Bronchial epithelial cell (primary cell): ENCODE results near the gene TMEM170B. TPM values are rescaled to one million over a fixed set of nuclear protein-coding genes. Genes with fewer than 3 reads are reported as not detected.

ENCODE experiments used
- DNase-seq: peaks from one replicate; pipeline ENCODE4 v3.0.0-alpha.2; 2010; ENCODE audit warnings: low read depth
- FAIRE-seq: peaks from 2 replicates; lab custom pipeline; 2011; peaks lifted over from hg19 to GRCh38; lab: Jason Lieb, UNC
- H3K27me3 ChIP-seq: 2 replicates; pipeline ENCODE4 v1.5.1; 2011; ENCODE audit warnings: low read length; ENCODE audit not compliant: control insufficient read depth, insufficient read depth
- H3K36me3 ChIP-seq: 2 replicates; pipeline ENCODE4 v1.5.1; 2011; ENCODE audit warnings: low read length; ENCODE audit not compliant: control insufficient read depth, insufficient read depth
- H3K4me3 ChIP-seq: 2 replicates; pipeline ENCODE4 v1.5.1; 2011; ENCODE audit warnings: mild to moderate bottlenecking, low read depth, low read length, control low read depth
- total RNA-seq: library from RNA; depleted of rRNA; stranded (reverse); fragments of >200 nt; gene quantifications from 2 replicates; pipeline ENCODE4 v1.2.1, GENCODE V29; 2014
- TF ChIP-seq, protein P1 (sequence below): IDR thresholded peaks from 2 replicates; pipeline ENCODE4 v1.5.1; 2011; ENCODE audit warnings: mild to moderate bottlenecking, moderate library complexity, low read length, control low read depth, inconsistent platforms; ENCODE audit not compliant: insufficient read depth, severe bottlenecking

Gene TMEM170B
- total RNA-seq, 1 donor from 2014 or later: under 0.01 TPM

- no peaks in the 10 kb centered on the region for H3K36me3 ChIP-seq
- no peaks in the 10 kb centered on the region for H3K27me3 ChIP-seq
- no peak overlapping the region for H3K4me3 ChIP-seq
- TF ChIP-seq, protein P1, sequence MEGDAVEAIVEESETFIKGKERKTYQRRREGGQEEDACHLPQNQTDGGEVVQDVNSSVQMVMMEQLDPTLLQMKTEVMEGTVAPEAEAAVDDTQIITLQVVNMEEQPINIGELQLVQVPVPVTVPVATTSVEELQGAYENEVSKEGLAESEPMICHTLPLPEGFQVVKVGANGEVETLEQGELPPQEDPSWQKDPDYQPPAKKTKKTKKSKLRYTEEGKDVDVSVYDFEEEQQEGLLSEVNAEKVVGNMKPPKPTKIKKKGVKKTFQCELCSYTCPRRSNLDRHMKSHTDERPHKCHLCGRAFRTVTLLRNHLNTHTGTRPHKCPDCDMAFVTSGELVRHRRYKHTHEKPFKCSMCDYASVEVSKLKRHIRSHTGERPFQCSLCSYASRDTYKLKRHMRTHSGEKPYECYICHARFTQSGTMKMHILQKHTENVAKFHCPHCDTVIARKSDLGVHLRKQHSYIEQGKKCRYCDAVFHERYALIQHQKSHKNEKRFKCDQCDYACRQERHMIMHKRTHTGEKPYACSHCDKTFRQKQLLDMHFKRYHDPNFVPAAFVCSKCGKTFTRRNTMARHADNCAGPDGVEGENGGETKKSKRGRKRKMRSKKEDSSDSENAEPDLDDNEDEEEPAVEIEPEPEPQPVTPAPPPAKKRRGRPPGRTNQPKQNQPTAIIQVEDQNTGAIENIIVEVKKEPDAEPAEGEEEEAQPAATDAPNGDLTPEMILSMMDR: no peak
- FAIRE-seq: no peak
- no peak for DNase-seq
Observed at GRCh38 chr6:11607383-11607782, 69.8 kb downstream of the TMEM170B start.

DNA sequence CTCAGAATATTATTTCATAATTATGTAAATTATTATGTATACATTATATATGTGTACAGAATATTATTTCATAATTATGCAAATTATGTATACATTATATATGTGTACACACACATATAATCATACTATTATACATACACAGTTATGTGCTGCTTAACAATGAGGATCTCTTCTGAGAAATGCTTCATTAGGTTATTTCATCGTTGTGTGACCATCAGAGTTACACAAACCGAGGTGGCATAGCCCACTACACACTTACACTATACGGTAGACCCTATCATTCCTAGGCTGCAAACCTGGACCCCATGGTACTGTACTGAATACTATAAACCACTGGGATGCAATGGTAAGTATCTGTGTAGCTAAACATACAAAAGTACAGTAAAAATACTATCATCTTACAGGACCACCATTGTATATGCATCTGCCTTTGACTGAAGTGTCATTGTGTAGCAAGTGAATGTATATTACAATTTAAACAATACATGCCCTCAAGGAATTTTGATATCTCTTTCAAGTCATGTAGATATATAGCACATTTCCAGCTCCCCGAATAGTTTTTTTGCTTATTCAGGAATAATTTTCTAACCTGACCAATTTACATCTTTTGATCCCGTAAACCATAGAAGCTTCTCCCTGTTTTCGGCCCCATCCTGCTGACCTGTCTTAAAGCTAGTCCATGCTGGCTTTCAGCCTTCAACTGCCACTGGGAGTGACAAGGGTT is 71.2 kb downstream of the TMEM170B start:
- TF ChIP-seq, protein P1: no peak
- DNase-seq (no peak), FAIRE-seq (no peak)
- H3K36me3 ChIP-seq: no peaks in the 10 kb centered on the region
- H3K27me3 ChIP-seq: no peaks in the 10 kb centered on the region
- H3K4me3 ChIP-seq: no peak overlapping the region

DNA sequence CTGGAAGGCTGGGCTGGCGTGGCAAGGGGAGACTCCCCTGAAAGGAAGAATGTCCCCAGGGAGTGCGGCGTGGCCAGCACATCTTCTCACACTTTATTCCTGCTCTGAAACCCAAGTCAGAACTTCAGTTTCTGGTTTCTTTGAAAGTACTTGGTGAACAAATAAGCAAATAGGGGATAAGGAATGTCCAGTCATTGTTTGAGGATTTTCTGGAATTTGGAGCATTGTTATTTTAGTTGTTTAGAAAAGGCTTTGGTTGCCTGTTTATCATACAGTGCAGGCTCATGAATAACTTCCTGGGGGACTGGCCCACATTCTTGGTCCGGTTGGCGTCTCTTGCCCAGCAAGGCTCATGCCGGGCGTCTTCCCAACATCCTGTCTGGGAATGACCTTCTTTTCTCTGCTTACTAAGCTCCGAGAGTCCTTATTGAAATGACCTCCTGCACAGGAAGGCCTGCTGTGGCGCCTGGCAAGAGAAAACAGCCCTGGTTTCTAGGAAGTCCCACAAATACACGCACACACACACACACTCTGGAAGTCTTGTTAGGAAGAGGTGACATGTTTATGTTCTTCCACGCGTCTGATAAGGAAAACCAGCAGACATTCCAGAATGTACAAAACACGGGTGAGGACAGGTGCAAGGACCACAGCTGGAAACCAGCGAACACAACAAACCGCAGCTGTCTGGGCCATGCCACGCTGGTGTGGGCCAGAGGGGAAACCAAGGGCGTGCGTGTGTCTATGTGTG is 71.9 kb downstream of the TMEM170B start:
- TF ChIP-seq, protein P1: no peak
- no peaks in the 10 kb centered on the region for H3K27me3 ChIP-seq
- DNase-seq (peak; percentile 41), FAIRE-seq (peak; percentile 52)
- no peak overlapping the region for H3K4me3 ChIP-seq
- no peaks in the 10 kb centered on the region for H3K36me3 ChIP-seq

- Histone ChIP-seq H3K4me3 (no peak overlapping the region), H3K36me3 (no peaks in the 10 kb centered on the region), H3K27me3 (no peaks in the 10 kb centered on the region)
- FAIRE-seq (no peak), DNase-seq (no peak)
- TF ChIP-seq, protein P1: no peak
Observed at GRCh38 chr6:11613336-11613735, 75.8 kb downstream of the TMEM170B start.

GRCh38 chr6:11613858-11614257 is 76.3 kb downstream of the TMEM170B start:
- H3K4me3 ChIP-seq: no peak overlapping the region
- FAIRE-seq (no peak), DNase-seq (peak; percentile 87)
- H3K36me3 ChIP-seq: no peaks in the 10 kb centered on the region
- no peaks in the 10 kb centered on the region for H3K27me3 ChIP-seq
- TF ChIP-seq, protein P1: no peak
